SK-N-SH (cell line): ENCODE data around the gene FGF7.

Experiments used
- CTCF ChIP-seq: fragments of 200-600 bp; sonication (generic); IDR thresholded peaks from 2 replicates; pipeline ENCODE4 v1.6.1; 2017; ENCODE audit warnings: antibody characterized with exemption, mild to moderate bottlenecking, moderate library complexity
- EZH2phosphoT487 ChIP-seq: fragments of 200-600 bp; sonication (generic); IDR thresholded peaks from 2 replicates; pipeline ENCODE4 v1.6.1; 2017; ENCODE audit warnings: low read depth, mixed run types, mild to moderate bottlenecking, antibody characterized with exemption, moderate library complexity, borderline replicate concordance
- FOXJ3 ChIP-seq: sonication (generic); formaldehyde crosslinking; IDR thresholded peaks from 2 replicates; pipeline ENCODE4 v1.5.1; 2020; ENCODE audit warnings: mild to moderate bottlenecking, missing genetic modification reagents
- GABPA ChIP-seq: IDR thresholded peaks from 2 replicates; pipeline ENCODE4 v1.4.0; 2012; ENCODE audit warnings: low read depth, mild to moderate bottlenecking
- MAX ChIP-seq: IDR thresholded peaks from 2 replicates; pipeline ENCODE4 v1.4.0; 2012; ENCODE audit warnings: low read depth
- NRF1 ChIP-seq: IDR thresholded peaks from 2 replicates; pipeline ENCODE4 v1.6.1; 2012; ENCODE audit warnings: low read depth, mild to moderate bottlenecking, low read length
- POLR2AphosphoS5 ChIP-seq: IDR thresholded peaks from 2 replicates; pipeline ENCODE4 v1.6.1; 2012; ENCODE audit warnings: low read depth, low read length
- RAD21 ChIP-seq: IDR thresholded peaks from 2 replicates; pipeline ENCODE4 v1.6.1; 2012; ENCODE audit warnings: mild to moderate bottlenecking, low read length
- REST ChIP-seq: IDR thresholded peaks from 2 replicates; pipeline ENCODE4 v1.6.1; 2012; ENCODE audit warnings: mild to moderate bottlenecking, low read depth, low read length, moderate library complexity
- SIN3A ChIP-seq: IDR thresholded peaks from 2 replicates; pipeline ENCODE4 v1.6.1; 2012; ENCODE audit warnings: low read depth, mild to moderate bottlenecking, low read length, moderate library complexity, borderline replicate concordance
- TAF1 ChIP-seq: IDR thresholded peaks from 2 replicates; pipeline ENCODE4 v1.6.1; 2012; ENCODE audit warnings: low read depth, mild to moderate bottlenecking, low read length, moderate library complexity, borderline replicate concordance
- TCF12 ChIP-seq: IDR thresholded peaks from 2 replicates; pipeline ENCODE4 v1.4.0; 2012
- TEAD4 ChIP-seq: IDR thresholded peaks from 2 replicates; pipeline ENCODE4 v1.4.0; 2012; ENCODE audit warnings: mild to moderate bottlenecking, borderline replicate concordance; ENCODE audit not compliant: insufficient read depth
- ZBTB33 ChIP-seq: IDR thresholded peaks from 2 replicates; pipeline ENCODE4 v1.4.0; 2012; ENCODE audit warnings: low read depth, borderline replicate concordance

GRCh38 chr15:49471733-49472132 is 48.7 kb downstream of the FGF7 start:
- TF ChIP-seq CTCF: no peak
- TF ChIP-seq MAX: no peak
- TF ChIP-seq ZBTB33: no peak
- no peak for TF ChIP-seq EZH2phosphoT487
- no peak for TF ChIP-seq GABPA
- no peak for TF ChIP-seq TAF1
- no peak for TF ChIP-seq NRF1
- TF ChIP-seq TEAD4: no peak
- TF ChIP-seq RAD21: no peak
- no peak for TF ChIP-seq FOXJ3 (CRISPR knock-in tag)
- no peak for TF ChIP-seq SIN3A
- TF ChIP-seq TCF12: no peak
- TF ChIP-seq REST: no peak
- TF ChIP-seq POLR2AphosphoS5: no peak
